ENCODE data around the gene RNF157. TPM values are rescaled to one million over a fixed set of nuclear protein-coding genes. Genes with fewer than 3 reads are reported as not detected.

Gene RNF157
- total and polyA plus RNA-seq, 2 of the 13 experiments (the other 11 are each of a cell fraction or from before 2014, with no cell fraction given): 0.44 to 1.5 TPM

DNA sequence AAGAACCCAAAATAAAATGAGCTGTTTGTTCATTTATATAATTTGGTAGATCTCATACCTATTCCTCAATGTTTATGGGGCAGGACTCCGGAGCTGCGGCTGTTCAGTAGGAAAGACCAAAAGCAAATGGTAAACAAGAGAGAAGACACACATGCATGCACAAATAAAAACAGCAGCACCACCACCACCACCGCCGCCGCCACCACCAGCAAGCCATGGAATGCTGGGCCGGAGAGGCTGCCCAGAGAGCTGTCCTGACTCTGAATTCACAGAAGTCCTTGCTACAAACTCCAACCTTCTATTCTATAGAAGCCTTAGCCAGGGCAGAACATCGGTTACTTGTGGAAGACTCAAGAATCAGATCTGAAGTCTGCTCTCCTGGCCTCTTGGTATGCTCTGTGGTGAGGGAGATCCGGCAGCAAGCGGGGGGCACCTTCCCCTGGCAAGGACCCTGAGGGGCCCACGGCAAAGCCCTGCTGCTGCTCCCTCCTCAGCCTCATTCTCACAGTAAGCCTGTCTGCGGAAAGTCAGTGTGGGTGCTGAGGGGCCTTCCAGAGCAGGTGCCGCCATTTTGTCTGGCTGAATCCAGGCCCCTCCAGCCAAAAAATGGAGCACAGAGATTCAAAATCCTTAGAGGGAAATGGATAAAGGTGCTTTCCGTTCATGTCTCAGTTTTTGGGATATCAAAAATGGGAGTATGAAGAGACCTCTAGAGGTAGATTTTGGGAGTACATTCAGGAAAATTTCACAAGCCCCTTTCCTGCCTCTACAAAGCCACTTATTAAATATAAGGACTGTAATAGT, 92.9 kb downstream of the RNF157 start (continued):
- TF ChIP-seq, protein P1, sequence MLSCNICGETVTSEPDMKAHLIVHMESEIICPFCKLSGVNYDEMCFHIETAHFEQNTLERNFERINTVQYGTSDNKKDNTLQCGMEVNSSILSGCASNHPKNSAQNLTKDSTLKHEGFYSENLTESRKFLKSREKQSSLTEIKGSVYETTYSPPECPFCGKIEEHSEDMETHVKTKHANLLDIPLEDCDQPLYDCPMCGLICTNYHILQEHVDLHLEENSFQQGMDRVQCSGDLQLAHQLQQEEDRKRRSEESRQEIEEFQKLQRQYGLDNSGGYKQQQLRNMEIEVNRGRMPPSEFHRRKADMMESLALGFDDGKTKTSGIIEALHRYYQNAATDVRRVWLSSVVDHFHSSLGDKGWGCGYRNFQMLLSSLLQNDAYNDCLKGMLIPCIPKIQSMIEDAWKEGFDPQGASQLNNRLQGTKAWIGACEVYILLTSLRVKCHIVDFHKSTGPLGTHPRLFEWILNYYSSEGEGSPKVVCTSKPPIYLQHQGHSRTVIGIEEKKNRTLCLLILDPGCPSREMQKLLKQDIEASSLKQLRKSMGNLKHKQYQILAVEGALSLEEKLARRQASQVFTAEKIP (CRISPR knock-in tag; IDR thresholded peaks at IDR 0.05; ENCODE audit: borderline replicate concordance): no peak
- TF ChIP-seq MEIS1 (CRISPR knock-in tag; IDR thresholded peaks at IDR 0.05; ENCODE audit: borderline replicate concordance) (no peak), CCAR2 (optimal IDR thresholded peaks at IDR 0.05; ENCODE audit: low read depth, low read length) (no peak), ZIK1 (CRISPR knock-in tag; IDR thresholded peaks at IDR 0.05; ENCODE audit: borderline replicate concordance, low read depth) (no peak), HNRNPLL (IDR thresholded peaks at IDR 0.05; ENCODE audit: low read depth, low read length, poor library complexity, severe bottlenecking) (no peak), ZNF567 (CRISPR knock-in tag; IDR thresholded peaks at IDR 0.05; ENCODE audit: borderline replicate concordance) (no peak), ATF7 (IDR thresholded peaks at IDR 0.05) (no peak), ATF7 (CRISPR knock-in tag; IDR thresholded peaks at IDR 0.05) (no peak), GTF2F1 (IDR thresholded peaks at IDR 0.05; ENCODE audit: low read length) (no peak), RFXAP (CRISPR knock-in tag; IDR thresholded peaks at IDR 0.05; ENCODE audit: borderline replicate concordance) (no peak), ZNF335 (CRISPR knock-in tag; IDR thresholded peaks at IDR 0.05) (no peak), RAD21 (CRISPR knock-in tag; IDR thresholded peaks at IDR 0.05) (peak; percentile 50; the same call in 1 of the 2 replicates), JUND (CRISPR knock-in tag; IDR thresholded peaks at IDR 0.05) (no peak), CAMTA2 (CRISPR knock-in tag; IDR thresholded peaks at IDR 0.05; ENCODE audit: borderline replicate concordance) (no peak), KMT2B (CRISPR knock-in tag; IDR thresholded peaks at IDR 0.05) (no peak), DMAP1 (CRISPR knock-in tag; IDR thresholded peaks at IDR 0.05) (no peak), FOXP1 (IDR thresholded peaks at IDR 0.05) (no peak), FOXP1 (CRISPR knock-in tag; IDR thresholded peaks at IDR 0.05) (no peak), ZNF160 (CRISPR knock-in tag; IDR thresholded peaks at IDR 0.05) (no peak), LCORL (IDR thresholded peaks at IDR 0.05) (no peak), LCORL (CRISPR knock-in tag; IDR thresholded peaks at IDR 0.05) (peak; percentile 26; the same call in 1 of the 2 replicates), RFX1 (IDR thresholded peaks at IDR 0.05) (no peak), ZNF883 (CRISPR knock-in tag; IDR thresholded peaks at IDR 0.05; ENCODE audit: not compliant biosample characterization) (no peak), STAG1 (CRISPR knock-in tag; IDR thresholded peaks at IDR 0.05) (peak; percentile 71), ATM (IDR thresholded peaks at IDR 0.05; ENCODE audit: borderline replicate concordance) (no peak)
- TF ChIP-seq, protein P2, sequence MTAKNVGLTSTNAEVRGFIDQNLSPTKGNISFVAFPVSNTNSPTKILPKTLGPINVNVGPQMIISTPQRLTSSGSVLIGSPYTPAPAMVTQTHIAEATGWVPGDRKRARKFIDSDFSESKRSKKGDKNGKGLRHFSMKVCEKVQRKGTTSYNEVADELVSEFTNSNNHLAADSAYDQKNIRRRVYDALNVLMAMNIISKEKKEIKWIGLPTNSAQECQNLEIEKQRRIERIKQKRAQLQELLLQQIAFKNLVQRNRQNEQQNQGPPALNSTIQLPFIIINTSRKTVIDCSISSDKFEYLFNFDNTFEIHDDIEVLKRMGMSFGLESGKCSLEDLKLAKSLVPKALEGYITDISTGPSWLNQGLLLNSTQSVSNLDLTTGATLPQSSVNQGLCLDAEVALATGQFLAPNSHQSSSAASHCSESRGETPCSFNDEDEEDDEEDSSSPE (CRISPR knock-in tag; IDR thresholded peaks at IDR 0.05): no peak
- TF ChIP-seq, protein P3, sequence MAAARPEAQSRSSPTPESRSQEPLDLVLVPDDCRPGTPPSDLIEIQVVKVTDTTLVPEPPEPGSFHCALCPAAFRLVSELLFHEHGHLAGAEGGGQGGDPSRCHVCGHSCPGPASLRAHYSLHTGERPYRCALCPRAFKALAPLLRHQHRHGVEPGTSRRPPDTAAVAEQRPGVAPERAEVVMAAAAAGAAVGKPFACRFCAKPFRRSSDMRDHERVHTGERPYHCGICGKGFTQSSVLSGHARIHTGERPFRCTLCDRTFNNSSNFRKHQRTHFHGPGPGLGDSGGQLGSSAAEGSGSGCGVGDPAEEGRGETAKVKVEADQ (CRISPR knock-in tag; IDR thresholded peaks at IDR 0.05; ENCODE audit: borderline replicate concordance): no peak
